ENCODE data around the gene KRTAP10-11.

DNA sequence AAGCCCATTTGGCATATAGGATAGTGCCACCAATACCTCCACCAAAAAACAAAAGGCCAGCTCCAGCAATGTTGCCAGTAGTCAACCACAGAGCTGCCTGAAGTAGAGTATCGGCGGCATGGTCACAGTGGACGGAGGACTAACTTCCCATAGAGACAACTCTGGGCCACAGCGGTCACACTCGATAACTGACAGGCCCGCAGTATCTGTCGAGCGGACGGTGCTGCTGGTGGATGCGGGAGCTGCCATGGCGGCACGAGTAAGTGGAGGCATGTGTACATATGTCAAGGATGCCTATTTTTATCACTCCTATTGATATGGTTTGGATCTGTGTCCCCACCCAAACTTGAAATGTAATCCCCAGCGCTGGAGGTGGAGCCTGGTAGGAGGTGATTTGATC, 31.7 kb downstream of the KRTAP10-11 start:
- TF ChIP-seq TEAD4 (CRISPR knock-in tag; IDR thresholded peaks at IDR 0.05) (no peak), SP1 (CRISPR knock-in tag; conservative IDR thresholded peaks at IDR 0.05) (no peak)
- TF ChIP-seq, protein P1, sequence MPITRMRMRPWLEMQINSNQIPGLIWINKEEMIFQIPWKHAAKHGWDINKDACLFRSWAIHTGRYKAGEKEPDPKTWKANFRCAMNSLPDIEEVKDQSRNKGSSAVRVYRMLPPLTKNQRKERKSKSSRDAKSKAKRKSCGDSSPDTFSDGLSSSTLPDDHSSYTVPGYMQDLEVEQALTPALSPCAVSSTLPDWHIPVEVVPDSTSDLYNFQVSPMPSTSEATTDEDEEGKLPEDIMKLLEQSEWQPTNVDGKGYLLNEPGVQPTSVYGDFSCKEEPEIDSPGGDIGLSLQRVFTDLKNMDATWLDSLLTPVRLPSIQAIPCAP (CRISPR knock-in tag; IDR thresholded peaks at IDR 0.05) = no peak
- TF ChIP-seq, protein P2, sequence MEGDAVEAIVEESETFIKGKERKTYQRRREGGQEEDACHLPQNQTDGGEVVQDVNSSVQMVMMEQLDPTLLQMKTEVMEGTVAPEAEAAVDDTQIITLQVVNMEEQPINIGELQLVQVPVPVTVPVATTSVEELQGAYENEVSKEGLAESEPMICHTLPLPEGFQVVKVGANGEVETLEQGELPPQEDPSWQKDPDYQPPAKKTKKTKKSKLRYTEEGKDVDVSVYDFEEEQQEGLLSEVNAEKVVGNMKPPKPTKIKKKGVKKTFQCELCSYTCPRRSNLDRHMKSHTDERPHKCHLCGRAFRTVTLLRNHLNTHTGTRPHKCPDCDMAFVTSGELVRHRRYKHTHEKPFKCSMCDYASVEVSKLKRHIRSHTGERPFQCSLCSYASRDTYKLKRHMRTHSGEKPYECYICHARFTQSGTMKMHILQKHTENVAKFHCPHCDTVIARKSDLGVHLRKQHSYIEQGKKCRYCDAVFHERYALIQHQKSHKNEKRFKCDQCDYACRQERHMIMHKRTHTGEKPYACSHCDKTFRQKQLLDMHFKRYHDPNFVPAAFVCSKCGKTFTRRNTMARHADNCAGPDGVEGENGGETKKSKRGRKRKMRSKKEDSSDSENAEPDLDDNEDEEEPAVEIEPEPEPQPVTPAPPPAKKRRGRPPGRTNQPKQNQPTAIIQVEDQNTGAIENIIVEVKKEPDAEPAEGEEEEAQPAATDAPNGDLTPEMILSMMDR (IDR thresholded peaks at IDR 0.05) = no peak
